RWPE2 (cell line): ENCODE measurements around the gene RTN4R.

Source experiments
- ATAC-seq: fragments of 200-7000 bp; cut with Tn5 transposase; 3 replicates; pipeline ENCODE4 v1.9.1; 2021; ENCODE audit warnings: low read depth
- DNase-seq: peaks from one replicate; pipeline ENCODE4 v3.0.0-alpha.2; 2020; ENCODE audit warnings: low spot score
- H3K27ac ChIP-seq: fragments of 450-650 bp; 2 replicates; pipeline ENCODE4 v1.5.1; 2017; ENCODE audit warnings: mild to moderate bottlenecking; ENCODE audit not compliant: poor library complexity, severe bottlenecking
- H3K27me3 ChIP-seq: fragments of 250-450 bp; sonication (Bioruptor Pico); 2 replicates; pipeline ENCODE4 v1.5.1; 2021; ENCODE audit warnings: mild to moderate bottlenecking, moderate library complexity; ENCODE audit not compliant: insufficient read depth, poor library complexity, severe bottlenecking
- H3K36me3 ChIP-seq: fragments of 250-450 bp; sonication (Bioruptor Pico); 2 replicates; pipeline ENCODE4 v1.5.1; 2020; ENCODE audit warnings: low read depth, mild to moderate bottlenecking, moderate library complexity
- H3K4me1 ChIP-seq: fragments of 250-450 bp; sonication (Bioruptor Pico); 2 replicates; pipeline ENCODE4 v1.5.1; 2021; ENCODE audit warnings: mild to moderate bottlenecking, moderate library complexity; ENCODE audit not compliant: insufficient read depth, poor library complexity, severe bottlenecking
- H3K4me3 ChIP-seq: fragments of 250-450 bp; sonication (Bioruptor Pico); 2 replicates; pipeline ENCODE4 v1.5.1; 2021; ENCODE audit warnings: mild to moderate bottlenecking, moderate library complexity; ENCODE audit not compliant: severe bottlenecking
- H3K9me3 ChIP-seq: fragments of 250-450 bp; sonication (Bioruptor Pico); 2 replicates; pipeline ENCODE4 v1.5.1; 2021; ENCODE audit warnings: mild to moderate bottlenecking, moderate library complexity; ENCODE audit not compliant: severe bottlenecking
- CTCF ChIP-seq: fragments of 450-650 bp; IDR thresholded peaks from one replicate; pipeline ENCODE4 v1.5.1; 2017; ENCODE audit warnings: mild to moderate bottlenecking, moderate library complexity; ENCODE audit not compliant: poor library complexity, severe bottlenecking

Gene RTN4R

GRCh38 chr22:20193761-20194494 is 74.2 kb downstream of the RTN4R start:
- no peaks in the 10 kb centered on the region for H3K36me3 ChIP-seq
- no peaks in the 10 kb centered on the region for H3K27me3 ChIP-seq
- no peak overlapping the region for H3K27ac ChIP-seq
- TF ChIP-seq CTCF: no peak
- H3K4me3 ChIP-seq: no peak overlapping the region
- DNase-seq: no peak
- no peaks in the 10 kb centered on the region for H3K9me3 ChIP-seq
- ATAC-seq: no peak
- no peaks in the 10 kb centered on the region for H3K4me1 ChIP-seq

GRCh38 chr22:20192972-20193760 is 75.0 kb downstream of the RTN4R start:
- H3K36me3 ChIP-seq: no peaks in the 10 kb centered on the region
- H3K4me1 ChIP-seq: no peaks in the 10 kb centered on the region
- H3K27me3 ChIP-seq: no peaks in the 10 kb centered on the region
- ATAC-seq (no peak), DNase-seq (no peak)
- H3K4me3 ChIP-seq: no peak overlapping the region
- no peaks in the 10 kb centered on the region for H3K9me3 ChIP-seq
- no peak overlapping the region for H3K27ac ChIP-seq
- no peak for TF ChIP-seq CTCF

- TF ChIP-seq CTCF: no peak
- Histone ChIP-seq H3K36me3 (no peaks in the 10 kb centered on the region), H3K27me3 (no peaks in the 10 kb centered on the region), H3K27ac (no peak overlapping the region), H3K9me3 (no peaks in the 10 kb centered on the region), H3K4me3 (no peak overlapping the region), H3K4me1 (no peaks in the 10 kb centered on the region)
- ATAC-seq: no peak
- DNase-seq: no peak
Measured at GRCh38 chr22:20192293-20192971, 75.7 kb downstream of the RTN4R start.

GRCh38 chr22:20191803-20192202 is 76.3 kb downstream of the RTN4R start:
- Histone ChIP-seq H3K27ac (no peak overlapping the region), H3K4me3 (no peak overlapping the region), H3K9me3 (no peaks in the 10 kb centered on the region), H3K27me3 (no peaks in the 10 kb centered on the region), H3K4me1 (no peaks in the 10 kb centered on the region), H3K36me3 (no peaks in the 10 kb centered on the region)
- ATAC-seq (no peak), DNase-seq (no peak)
- TF ChIP-seq CTCF: no peak
